Measurements from ENCODE around the gene KDM5A. TPM values are rescaled to one million over a fixed set of nuclear protein-coding genes. Genes with fewer than 3 reads are reported as not detected.

KDM5A gene
- polyA plus RNA-seq, 1 donor (not counting 4 experiments of a cell fraction or from before 2014, with no cell fraction given): 14.5 TPM

GRCh38 chr12:234019-234418, 155.1 kb downstream of the KDM5A start:
- Histone ChIP-seq H3K79me2 (ENCODE audit: control insufficient read depth, insufficient read depth, low read length) (no peaks in the 10 kb centered on the region), H3K36me3 (ENCODE audit: control insufficient read depth in 2 of 2, extremely low read depth in 1 of 2, insufficient read depth in 2 of 2, low read length in 2 of 2) (no peaks in the 10 kb centered on the region), H3K27me3 (ENCODE audit: control insufficient read depth, extremely low read depth, insufficient read depth, low read length) (peaks cover 5% of the 10 kb centered on the region), H4K20me1 (ENCODE audit: control insufficient read depth, extremely low read depth, insufficient read depth, low read length) (no peaks in the 10 kb centered on the region), H3K27ac (ENCODE audit: control insufficient read depth, insufficient read depth, low read length) (no peak overlapping the region), H3K4me3 (ENCODE audit: control insufficient read depth in 2 of 3, extremely low read depth in 1 of 3, insufficient read depth in 2 of 3, low read depth in 1 of 3, low read length in 3 of 3) (no peak overlapping the region), H3K9me3 (ENCODE audit: control insufficient read depth, low read depth, low read length) (no peaks in the 10 kb centered on the region), H2AFZ (ENCODE audit: control insufficient read depth, low read length) (no peak overlapping the region), H3K4me1 (ENCODE audit: control insufficient read depth, extremely low read depth, insufficient read depth, low read length) (no peaks in the 10 kb centered on the region), H3K9ac (ENCODE audit: control insufficient read depth, extremely low read depth, insufficient read depth, low read length) (no peak overlapping the region), H3K9me1 (ENCODE audit: control insufficient read depth, extremely low read depth, insufficient read depth, low read length) (no peaks in the 10 kb centered on the region), H3K4me2 (ENCODE audit: control insufficient read depth, extremely low read depth, insufficient read depth, low read depth, low read length) (no peak overlapping the region)
- dilution Hi-C loops (cut with MboI; ENCODE audit: extremely low pct_ligation_motif_present, low sequenced_read_pairs): no loop called here
- no peak for DNase-seq (ENCODE audit: low read depth, low spot score)
- TF ChIP-seq CTCF (optimal IDR thresholded peaks at IDR 0.05 in 1 of 3, IDR thresholded peaks at IDR 0.05 in 1 of 3, conservative IDR thresholded peaks at IDR 0.05 in 1 of 3; ENCODE audit: extremely low read depth in 1 of 3, insufficient read depth in 2 of 3, low read length in 3 of 3) (no peak), EZH2 (IDR thresholded peaks at IDR 0.05; ENCODE audit: low read length) (no peak)
- no peak for FAIRE-seq

GRCh38 chr12:233615-233968, 155.5 kb downstream of the KDM5A start:
- no peak overlapping the region for H3K4me2 ChIP-seq (ENCODE audit: control insufficient read depth, extremely low read depth, insufficient read depth, low read depth, low read length)

More at GRCh38 chr12:233615-233968, 155.5 kb downstream of the KDM5A start:
- Histone ChIP-seq H3K27me3 (ENCODE audit: control insufficient read depth, extremely low read depth, insufficient read depth, low read length) (peaks cover 7% of the 10 kb centered on the region), H3K36me3 (ENCODE audit: control insufficient read depth in 2 of 2, extremely low read depth in 1 of 2, insufficient read depth in 2 of 2, low read length in 2 of 2) (no peaks in the 10 kb centered on the region), H3K9me3 (ENCODE audit: control insufficient read depth, low read depth, low read length) (no peaks in the 10 kb centered on the region), H3K9ac (ENCODE audit: control insufficient read depth, extremely low read depth, insufficient read depth, low read length) (no peak overlapping the region), H4K20me1 (ENCODE audit: control insufficient read depth, extremely low read depth, insufficient read depth, low read length) (no peaks in the 10 kb centered on the region), H3K9me1 (ENCODE audit: control insufficient read depth, extremely low read depth, insufficient read depth, low read length) (no peaks in the 10 kb centered on the region), H3K79me2 (ENCODE audit: control insufficient read depth, insufficient read depth, low read length) (no peaks in the 10 kb centered on the region), H2AFZ (ENCODE audit: control insufficient read depth, low read length) (no peak overlapping the region), H3K27ac (ENCODE audit: control insufficient read depth, insufficient read depth, low read length) (no peak overlapping the region), H3K4me1 (ENCODE audit: control insufficient read depth, extremely low read depth, insufficient read depth, low read length) (no peaks in the 10 kb centered on the region), H3K4me3 (ENCODE audit: control insufficient read depth in 2 of 3, extremely low read depth in 1 of 3, insufficient read depth in 2 of 3, low read depth in 1 of 3, low read length in 3 of 3) (no peak overlapping the region)
- FAIRE-seq: no peak
- DNase-seq (ENCODE audit: low read depth, low spot score): no peak
- TF ChIP-seq CTCF (optimal IDR thresholded peaks at IDR 0.05 in 1 of 3, IDR thresholded peaks at IDR 0.05 in 1 of 3, conservative IDR thresholded peaks at IDR 0.05 in 1 of 3; ENCODE audit: extremely low read depth in 1 of 3, insufficient read depth in 2 of 3, low read length in 3 of 3) (no peak), EZH2 (IDR thresholded peaks at IDR 0.05; ENCODE audit: low read length) (no peak)
- dilution Hi-C loops (cut with MboI; ENCODE audit: extremely low pct_ligation_motif_present, low sequenced_read_pairs): no loop called here

All from keratinocyte (primary cell).